ENCODE data around the gene EGFL6. TPM values are rescaled to one million over a fixed set of nuclear protein-coding genes. Genes with fewer than 3 reads are reported as not detected.
"Not testable (repeated sequence)": the region's sequence is repeated elsewhere in the genome, so short reads cannot be mapped to it uniquely, and the experiment has no call there.

EGFL6 gene
- total and polyA plus RNA-seq, 8 donors, result 25.9 to 88.3 (median 63.1) TPM

DNA sequence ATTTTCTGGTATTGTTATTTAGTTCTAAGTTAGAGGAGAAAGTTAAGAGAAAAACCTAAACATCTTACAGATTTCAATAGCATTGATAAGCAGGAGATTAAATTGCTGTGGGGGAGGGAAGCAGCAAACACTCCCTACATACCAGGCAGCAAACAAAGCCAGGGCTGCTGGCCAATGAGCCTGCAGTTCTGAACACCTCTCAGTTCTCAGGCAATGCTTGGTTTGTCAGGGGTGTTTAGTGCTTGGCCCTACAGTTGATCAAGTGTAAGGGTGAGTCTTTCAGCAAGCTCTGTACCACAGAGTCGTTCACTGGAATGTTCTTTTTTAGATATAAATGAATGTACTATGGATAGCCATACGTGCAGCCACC, 38.6 kb downstream of the EGFL6 start:
- no peak for DNase-seq
- intact Hi-C loops (cut with DNase I), result no loop called here
- no peak overlapping the region for H3K27ac ChIP-seq
- no peak for ATAC-seq
- H3K4me3 ChIP-seq, result no peak overlapping the region
- H3K36me3 ChIP-seq, result no peaks in the 10 kb centered on the region
- no peaks in the 10 kb centered on the region for H3K9me3 ChIP-seq
- TF ChIP-seq, protein P1, sequence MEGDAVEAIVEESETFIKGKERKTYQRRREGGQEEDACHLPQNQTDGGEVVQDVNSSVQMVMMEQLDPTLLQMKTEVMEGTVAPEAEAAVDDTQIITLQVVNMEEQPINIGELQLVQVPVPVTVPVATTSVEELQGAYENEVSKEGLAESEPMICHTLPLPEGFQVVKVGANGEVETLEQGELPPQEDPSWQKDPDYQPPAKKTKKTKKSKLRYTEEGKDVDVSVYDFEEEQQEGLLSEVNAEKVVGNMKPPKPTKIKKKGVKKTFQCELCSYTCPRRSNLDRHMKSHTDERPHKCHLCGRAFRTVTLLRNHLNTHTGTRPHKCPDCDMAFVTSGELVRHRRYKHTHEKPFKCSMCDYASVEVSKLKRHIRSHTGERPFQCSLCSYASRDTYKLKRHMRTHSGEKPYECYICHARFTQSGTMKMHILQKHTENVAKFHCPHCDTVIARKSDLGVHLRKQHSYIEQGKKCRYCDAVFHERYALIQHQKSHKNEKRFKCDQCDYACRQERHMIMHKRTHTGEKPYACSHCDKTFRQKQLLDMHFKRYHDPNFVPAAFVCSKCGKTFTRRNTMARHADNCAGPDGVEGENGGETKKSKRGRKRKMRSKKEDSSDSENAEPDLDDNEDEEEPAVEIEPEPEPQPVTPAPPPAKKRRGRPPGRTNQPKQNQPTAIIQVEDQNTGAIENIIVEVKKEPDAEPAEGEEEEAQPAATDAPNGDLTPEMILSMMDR (IDR thresholded peaks at IDR 0.05), result no peak
- no peaks in the 10 kb centered on the region for H3K4me1 ChIP-seq
- H3K27me3 ChIP-seq, result no peaks in the 10 kb centered on the region

DNA sequence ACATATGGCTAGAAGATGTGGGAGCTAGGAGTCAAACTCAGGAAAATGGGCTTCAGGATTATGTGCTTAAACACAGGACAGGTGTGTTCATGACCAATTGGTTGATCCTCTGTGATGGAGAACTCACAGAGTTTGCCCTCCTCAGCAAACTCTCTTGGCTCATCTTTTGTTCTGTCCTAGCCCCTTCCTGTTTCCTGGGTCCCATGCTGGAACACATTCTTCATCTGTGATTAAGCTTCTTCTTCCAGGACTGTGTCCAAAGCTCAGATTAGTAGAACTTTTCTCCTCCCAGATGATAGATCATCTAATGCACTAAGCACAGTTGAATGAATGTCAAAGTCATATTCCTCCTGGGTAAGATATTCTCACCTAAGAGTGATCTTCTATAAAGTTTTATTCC, 44.8 kb downstream of the EGFL6 start:
- no peak overlapping the region for H3K4me3 ChIP-seq
- no peaks in the 10 kb centered on the region for H3K4me1 ChIP-seq
- no peaks in the 10 kb centered on the region for H3K9me3 ChIP-seq
- TF ChIP-seq, protein P1 (IDR thresholded peaks at IDR 0.05), result no peak
- intact Hi-C loops (cut with DNase I), result no loop called here
- ATAC-seq, result no peak
- no peak for DNase-seq
- H3K27ac ChIP-seq, result no peak overlapping the region
- no peaks in the 10 kb centered on the region for H3K36me3 ChIP-seq
- H3K27me3 ChIP-seq, result no peaks in the 10 kb centered on the region

DNA sequence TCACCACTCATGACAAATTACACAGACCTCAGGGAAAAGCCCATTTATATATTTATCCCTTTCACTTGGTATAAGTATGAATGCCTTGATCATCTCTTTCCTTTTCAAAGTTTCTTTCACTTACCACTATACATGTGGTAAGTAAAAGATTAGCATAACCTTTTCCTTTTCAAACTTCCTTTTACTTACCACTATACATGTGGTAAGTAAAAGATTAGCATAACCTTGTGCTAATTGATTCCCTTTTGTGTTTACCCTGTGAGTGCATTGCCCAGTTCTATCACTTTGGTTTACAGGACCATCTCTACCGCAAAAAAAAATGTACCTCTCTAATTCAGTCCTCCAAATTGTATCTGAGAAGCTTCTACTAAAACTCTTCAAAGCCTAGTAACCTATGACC, 50.8 kb downstream of the EGFL6 start:
- DNase-seq, result no peak
- no peaks in the 10 kb centered on the region for H3K36me3 ChIP-seq
- no peak overlapping the region for H3K4me3 ChIP-seq
- intact Hi-C loops (cut with DNase I), result no loop called here
- no peaks in the 10 kb centered on the region for H3K4me1 ChIP-seq
- no peak overlapping the region for H3K27ac ChIP-seq
- ATAC-seq, result no peak
- TF ChIP-seq, protein P1 (IDR thresholded peaks at IDR 0.05), result no peak
- no peaks in the 10 kb centered on the region for H3K27me3 ChIP-seq
- H3K9me3 ChIP-seq, result no peaks in the 10 kb centered on the region

DNA sequence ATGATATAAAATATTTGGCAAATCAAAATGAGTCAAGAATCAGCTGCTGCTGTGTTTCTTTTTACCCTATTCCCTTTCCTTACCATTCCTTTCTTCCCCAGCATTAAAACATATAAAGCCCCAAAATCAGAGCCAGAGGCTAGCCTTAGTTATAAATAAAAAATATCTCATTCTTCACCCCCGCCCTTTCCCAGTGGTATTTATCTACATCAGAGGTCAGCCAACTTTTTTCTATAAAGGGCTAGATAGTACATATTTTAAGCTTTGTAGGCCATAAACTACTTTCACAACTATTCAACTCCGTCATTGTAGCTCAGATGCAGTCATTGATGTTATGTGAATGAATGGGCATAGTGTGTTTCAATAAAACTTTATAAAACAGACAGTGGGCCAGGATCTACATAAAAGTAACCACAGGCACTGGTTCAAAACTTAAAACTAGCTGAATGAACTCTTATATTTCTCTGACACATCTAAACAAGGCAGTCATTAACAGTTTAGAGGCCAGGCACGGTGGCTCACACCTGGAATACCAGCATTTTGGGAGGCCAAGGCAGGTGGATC, 53.1 kb downstream of the EGFL6 start:
- Histone ChIP-seq H3K4me1 (no peaks in the 10 kb centered on the region), H3K9me3 (no peaks in the 10 kb centered on the region), H3K27ac (no peak overlapping the region), H3K27me3 (peaks cover 0 to 6% of the 10 kb centered on the region in 2 donors), H3K4me3 (no peak overlapping the region), H3K36me3 (no peaks in the 10 kb centered on the region)
- ATAC-seq, result no peak
- TF ChIP-seq, protein P1 (IDR thresholded peaks at IDR 0.05), result no peak
- intact Hi-C loops (cut with DNase I), result no loop called here
- no peak for DNase-seq

DNA sequence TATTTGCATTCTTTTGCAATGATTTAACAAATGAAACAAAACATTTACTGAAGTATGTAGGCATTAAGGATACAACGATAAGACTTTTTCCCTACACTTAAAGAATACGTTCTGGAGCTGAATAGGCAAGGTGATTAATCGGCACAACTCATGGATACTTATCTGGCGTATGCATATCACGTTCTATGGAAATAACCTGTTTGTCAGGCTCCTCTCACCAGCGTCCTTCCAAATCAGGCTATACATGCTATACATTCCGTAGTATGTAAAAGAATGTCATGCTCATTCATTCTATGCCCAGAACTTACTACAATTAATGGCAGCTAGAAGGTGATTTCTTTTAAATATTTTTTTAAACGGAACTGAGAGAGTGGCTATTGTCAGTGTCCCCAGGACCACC, 57.9 kb downstream of the EGFL6 start:
- Histone ChIP-seq H3K4me1 (no peaks in the 10 kb centered on the region), H3K9me3 (peaks cover 0 to 3% of the 10 kb centered on the region in 2 donors), H3K27ac (no peak overlapping the region), H3K27me3 (peaks cover 0 to 6% of the 10 kb centered on the region in 2 donors), H3K4me3 (no peak overlapping the region), H3K36me3 (no peaks in the 10 kb centered on the region)
- ATAC-seq (no peak), DNase-seq (no peak)
- intact Hi-C loops (cut with DNase I), result no loop called here
- TF ChIP-seq, protein P1 (IDR thresholded peaks at IDR 0.05), result no peak

DNA sequence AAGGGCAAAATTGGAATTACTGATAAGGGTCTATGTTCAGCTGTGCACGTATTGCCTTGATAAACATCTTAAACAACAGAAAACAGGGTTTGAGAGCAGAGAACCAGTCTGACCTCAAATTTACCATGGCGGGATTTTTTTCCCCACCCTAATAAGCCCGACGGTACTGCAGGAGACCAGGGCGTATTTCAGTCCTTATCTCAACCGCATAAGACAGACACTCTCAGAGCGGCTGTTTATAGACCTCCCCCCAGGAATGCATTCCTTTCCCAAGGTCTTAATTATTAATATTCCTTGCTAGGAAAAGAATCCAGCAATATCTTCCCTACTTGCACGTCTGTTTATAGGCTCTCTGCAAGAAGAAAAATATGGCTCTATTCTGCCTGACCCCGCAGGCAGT, 67.8 kb downstream of the EGFL6 start:
- H3K4me3 ChIP-seq; H3K27me3 ChIP-seq; intact Hi-C loops (cut with DNase I); ATAC-seq; H3K9me3 ChIP-seq; DNase-seq; H3K27ac ChIP-seq; H3K36me3 ChIP-seq; H3K4me1 ChIP-seq: not testable (repeated sequence)
